GM12878 (cell line): Measurements from ENCODE around the gene SLC2A2. TPM values are rescaled to one million over a fixed set of nuclear protein-coding genes. Genes with fewer than 3 reads are reported as not detected.

Experiments
- ATAC-seq: fragments of 200-7000 bp; cut with Tn5 transposase; 3 replicates; pipeline ENCODE4 v1.9.1; 2020; ENCODE audit warnings: mild to moderate bottlenecking, moderate library complexity
- BruUV-seq: library from RNA; stranded (reverse); fragments of 400-500 nt; replicated peaks from 2 replicates; lab custom pipeline; 2021; lab: Mats Ljungman, UMichigan
- CTCF ChIA-PET: fragments of 300-600 bp; sonication (Branson Sonifier 250); formaldehyde crosslinking; extraction: SDS; loops from one replicate; lab custom pipeline; 2021; ENCODE audit warnings: inconsistent platforms; lab: Yijun Ruan, JAX
- POLR2A ChIA-PET: fragments of 350-600 bp; formaldehyde crosslinking; extraction: SDS; loops from one replicate; lab custom pipeline; 2021; ENCODE audit warnings: inconsistent platforms; lab: Charles Lee
- RAD21 ChIA-PET: fragments of 300-600 bp; sonication (Branson Sonifier 250); formaldehyde crosslinking; loops from one replicate; lab custom pipeline; 2023; ENCODE audit warnings: antibody characterized with exemption; ENCODE audit not compliant: unreplicated experiment; lab: Charles Lee
- SMC1A ChIA-PET: fragments of 300-600 bp; sonication (Branson Sonifier 250); formaldehyde crosslinking; loops from one replicate; lab custom pipeline; 2023; ENCODE audit not compliant: unreplicated experiment, uncharacterized antibody; lab: Charles Lee
- DNase-seq: peaks from one replicate; pipeline ENCODE4 v3.0.0-alpha.2; 2011; ENCODE audit warnings: low read depth, low spot score
- FAIRE-seq: peaks from 3 replicates; lab custom pipeline; 2011; peaks lifted over from hg19 to GRCh38; lab: Jason Lieb, UNC
- H2AFZ ChIP-seq: 2 replicates; pipeline ENCODE4 v1.6.0; 2011; ENCODE audit warnings: low read depth, low read length, control low read depth; ENCODE audit not compliant: control insufficient read depth
- H3K27ac ChIP-seq: 2 replicates; pipeline ENCODE4 v1.5.1; 2011; ENCODE audit warnings: control low read depth; ENCODE audit not compliant: control insufficient read depth, insufficient read depth
- H3K27me3 ChIP-seq, 2 experiments: replicated peaks in 1 of 2; 2 replicates each; pipeline versions ENCODE4 v1.6.0 to v1.6.1; 2011; ENCODE audit warnings: low read length in 1 of 2; ENCODE audit not compliant: control insufficient read depth in 2 of 2, insufficient read depth in 2 of 2
- H3K36me3 ChIP-seq, 2 experiments: 2 replicates each; pipeline ENCODE4 v1.5.1; 2011; ENCODE audit warnings: low read length in 1 of 2; ENCODE audit not compliant: control insufficient read depth in 2 of 2, insufficient read depth in 2 of 2
- H3K4me1 ChIP-seq: 2 replicates; pipeline ENCODE4 v1.6.1; 2011; ENCODE audit warnings: mild to moderate bottlenecking, low read length, moderate library complexity, mixed read lengths; ENCODE audit not compliant: control insufficient read depth, insufficient read depth
- H3K4me2 ChIP-seq: 2 replicates; pipeline ENCODE4 v1.6.0; 2011; ENCODE audit warnings: control low read depth; ENCODE audit not compliant: control insufficient read depth, insufficient read depth
- H3K4me3 ChIP-seq: fragments of 200-600 bp; sonication (generic); 2 replicates; pipeline ENCODE4 v1.5.1; 2016
- H3K79me2 ChIP-seq: 2 replicates; pipeline ENCODE4 v1.6.0; 2011; ENCODE audit warnings: low read length; ENCODE audit not compliant: control insufficient read depth, insufficient read depth
- H3K9ac ChIP-seq: 2 replicates; pipeline ENCODE4 v1.8.0; 2011; ENCODE audit warnings: low read length, control low read depth, mixed read lengths; ENCODE audit not compliant: control insufficient read depth, insufficient read depth
- H3K9me3 ChIP-seq: replicated peaks from 3 replicates; pipeline ENCODE4 v1.5.1; 2011; ENCODE audit warnings: mild to moderate bottlenecking, low read length; ENCODE audit not compliant: control insufficient read depth, insufficient read depth
- H4K20me1 ChIP-seq: 2 replicates; pipeline ENCODE4 v1.6.0; 2011; ENCODE audit not compliant: control insufficient read depth, insufficient read depth
- ATF3 ChIP-seq: IDR thresholded peaks from 2 replicates; pipeline ENCODE4 v1.6.1; 2011; ENCODE audit warnings: low read depth, mild to moderate bottlenecking, low read length, moderate library complexity, borderline replicate concordance; ENCODE audit errors: extremely low read depth
- ATF7 ChIP-seq: fragments of 450-650 bp; IDR thresholded peaks from 2 replicates; pipeline ENCODE4 v1.6.1; 2016; ENCODE audit warnings: low read depth, mild to moderate bottlenecking
- BHLHE40 ChIP-seq, 2 experiments: fragments of 450-650 bp in 1 of 2; IDR thresholded peaks; 2 replicates each; pipeline ENCODE4 v1.6.1; 2011 to 2017; ENCODE audit warnings: low read depth in 2 of 2, borderline replicate concordance in 1 of 2, improper control_type of control experiment in 1 of 2, low read length in 1 of 2, mild to moderate bottlenecking in 1 of 2
- CBX5 ChIP-seq: sonication (generic); IDR thresholded peaks from 2 replicates; pipeline ENCODE4 v1.6.1; 2016; ENCODE audit warnings: low read depth, moderate library complexity, mild to moderate bottlenecking, inconsistent platforms
- CREM ChIP-seq: IDR thresholded peaks from 2 replicates; pipeline ENCODE4 v1.6.1; 2014; ENCODE audit warnings: antibody characterized with exemption, low read depth
- E4F1 ChIP-seq: fragments of 450-650 bp; IDR thresholded peaks from 2 replicates; pipeline ENCODE4 v1.6.1; 2018; ENCODE audit warnings: borderline replicate concordance, mild to moderate bottlenecking; ENCODE audit not compliant: partially characterized antibody
- EED ChIP-seq: sonication (generic); IDR thresholded peaks from 2 replicates; pipeline ENCODE4 v1.6.1; 2016; ENCODE audit warnings: antibody characterized with exemption, low read depth
- EZH2 ChIP-seq: IDR thresholded peaks from 2 replicates; pipeline ENCODE4 v1.6.1; 2012; ENCODE audit warnings: low read depth, mild to moderate bottlenecking, control low read depth, inconsistent platforms, low read length, borderline replicate concordance; ENCODE audit not compliant: control insufficient read depth
- FOXM1 ChIP-seq: IDR thresholded peaks from 2 replicates; pipeline ENCODE4 v1.6.1; 2012; ENCODE audit warnings: low read depth, mild to moderate bottlenecking, inconsistent platforms, low read length, moderate library complexity
- HDGF ChIP-seq: fragments of 450-650 bp; IDR thresholded peaks from 2 replicates; pipeline ENCODE4 v1.6.1; 2016; ENCODE audit warnings: antibody characterized with exemption
- NFXL1 ChIP-seq: fragments of 450-650 bp; IDR thresholded peaks from 2 replicates; pipeline ENCODE4 v1.6.1; 2017; ENCODE audit warnings: antibody characterized with exemption, mild to moderate bottlenecking, borderline replicate concordance
- NFYA ChIP-seq: IDR thresholded peaks from 2 replicates; pipeline ENCODE4 v1.6.1; 2011; ENCODE audit warnings: low read depth, mild to moderate bottlenecking, low read length, improper control_type of control experiment, borderline replicate concordance
- PAX8 ChIP-seq: fragments of 450-650 bp; IDR thresholded peaks from 2 replicates; pipeline ENCODE4 v1.6.1; 2017; ENCODE audit warnings: mild to moderate bottlenecking, moderate library complexity
- RAD51 ChIP-seq: fragments of 450-650 bp; IDR thresholded peaks from 2 replicates; pipeline ENCODE4 v1.6.1; 2016; ENCODE audit warnings: moderate library complexity, mild to moderate bottlenecking, inconsistent platforms
- RUNX3 ChIP-seq: IDR thresholded peaks from 2 replicates; pipeline ENCODE4 v1.6.1; 2012; ENCODE audit warnings: low read length, inconsistent platforms
- SMAD1 ChIP-seq: fragments of 450-650 bp; IDR thresholded peaks from 2 replicates; pipeline ENCODE4 v1.6.1; 2018; ENCODE audit warnings: mild to moderate bottlenecking, low read depth; ENCODE audit not compliant: partially characterized antibody
- ZBED1 ChIP-seq: IDR thresholded peaks from 2 replicates; pipeline ENCODE4 v1.6.1; 2016; ENCODE audit warnings: borderline replicate concordance
- ZNF622 ChIP-seq: fragments of 450-650 bp; IDR thresholded peaks from 2 replicates; pipeline ENCODE4 v1.6.1; 2017; ENCODE audit warnings: mild to moderate bottlenecking, inconsistent platforms
- WGBS: methylation state at CpG from one replicate; pipeline ENCODE4 v1.1.6; 2016; ENCODE audit warnings: low lambda C conversion rate; ENCODE audit not compliant: insufficient replicate concordance, insufficient coverage; ENCODE audit errors: missing lambda C conversion rate; 5-methylcytosine and 5-hydroxymethylcytosine counted together
- in situ Hi-C: fragments of 300-500 bp; cut with MboI; formaldehyde crosslinking; loops from 9 replicates; pipeline ENCODE4 v1.14.3; 2018; ENCODE audit warnings: mixed read lengths
- intact Hi-C: fragments of 100-400 bp; cut with micrococcal nuclease; formaldehyde crosslinking; loops from one replicate; pipeline ENCODE4 v1.14.2; 2022; ENCODE audit not compliant: unreplicated experiment
- polyA plus RNA-seq, 11 experiments: library from polyadenylated mRNA; depleted of rRNA in 4 of 11; unstranded in 6 of 11; stranded (reverse) in 5 of 11; fragments of >200 nt; fragmentation: Nextera tagmentation in 4 of 11; fragmentation: Illumina TruSeq in 1 of 11; extraction: Ambion mirVana in 4 of 11; extraction: Trizol in 1 of 11; gene quantifications; 1 replicate in 1 of 11; 2 replicates in 10 of 11; pipeline versions ENCODE4 v1.2.1 to v1.2.3, GENCODE V29; 2011 to 2016; ENCODE audit warnings: inconsistent platforms in 2 of 11, missing spikeins in 2 of 11, low read depth in 1 of 11
- total RNA-seq, 4 experiments: library from RNA; depleted of rRNA in 3 of 4; stranded (reverse); fragments of >200 nt in 3 of 4; fragmentation: Illumina TruSeq in 1 of 4; extraction: Trizol in 1 of 4; gene quantifications; 2 replicates each; pipeline versions ENCODE4 v1.2.1 to v1.2.3, GENCODE V29; 2013 to 2021
- TF ChIP-seq, protein P1 (sequence below): IDR thresholded peaks from 2 replicates; pipeline ENCODE4 v1.6.1; 2012; ENCODE audit warnings: mild to moderate bottlenecking, low read depth, low read length

The SLC2A2 gene
- total and polyA plus RNA-seq, 10 of the 15 experiments (the other 5 are each of a cell fraction or from before 2014, with no cell fraction given), result 0.04 to 0.10 (median 0.04) TPM; not detected in 7

GRCh38 chr3:171023566-171023965, 3.0 kb downstream of the SLC2A2 start (continued):
- TF ChIP-seq E4F1 (no peak), ATF3 (no peak), RUNX3 (no peak)
- TF ChIP-seq, protein P1, sequence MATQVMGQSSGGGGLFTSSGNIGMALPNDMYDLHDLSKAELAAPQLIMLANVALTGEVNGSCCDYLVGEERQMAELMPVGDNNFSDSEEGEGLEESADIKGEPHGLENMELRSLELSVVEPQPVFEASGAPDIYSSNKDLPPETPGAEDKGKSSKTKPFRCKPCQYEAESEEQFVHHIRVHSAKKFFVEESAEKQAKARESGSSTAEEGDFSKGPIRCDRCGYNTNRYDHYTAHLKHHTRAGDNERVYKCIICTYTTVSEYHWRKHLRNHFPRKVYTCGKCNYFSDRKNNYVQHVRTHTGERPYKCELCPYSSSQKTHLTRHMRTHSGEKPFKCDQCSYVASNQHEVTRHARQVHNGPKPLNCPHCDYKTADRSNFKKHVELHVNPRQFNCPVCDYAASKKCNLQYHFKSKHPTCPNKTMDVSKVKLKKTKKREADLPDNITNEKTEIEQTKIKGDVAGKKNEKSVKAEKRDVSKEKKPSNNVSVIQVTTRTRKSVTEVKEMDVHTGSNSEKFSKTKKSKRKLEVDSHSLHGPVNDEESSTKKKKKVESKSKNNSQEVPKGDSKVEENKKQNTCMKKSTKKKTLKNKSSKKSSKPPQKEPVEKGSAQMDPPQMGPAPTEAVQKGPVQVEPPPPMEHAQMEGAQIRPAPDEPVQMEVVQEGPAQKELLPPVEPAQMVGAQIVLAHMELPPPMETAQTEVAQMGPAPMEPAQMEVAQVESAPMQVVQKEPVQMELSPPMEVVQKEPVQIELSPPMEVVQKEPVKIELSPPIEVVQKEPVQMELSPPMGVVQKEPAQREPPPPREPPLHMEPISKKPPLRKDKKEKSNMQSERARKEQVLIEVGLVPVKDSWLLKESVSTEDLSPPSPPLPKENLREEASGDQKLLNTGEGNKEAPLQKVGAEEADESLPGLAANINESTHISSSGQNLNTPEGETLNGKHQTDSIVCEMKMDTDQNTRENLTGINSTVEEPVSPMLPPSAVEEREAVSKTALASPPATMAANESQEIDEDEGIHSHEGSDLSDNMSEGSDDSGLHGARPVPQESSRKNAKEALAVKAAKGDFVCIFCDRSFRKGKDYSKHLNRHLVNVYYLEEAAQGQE, result no peak

DNA sequence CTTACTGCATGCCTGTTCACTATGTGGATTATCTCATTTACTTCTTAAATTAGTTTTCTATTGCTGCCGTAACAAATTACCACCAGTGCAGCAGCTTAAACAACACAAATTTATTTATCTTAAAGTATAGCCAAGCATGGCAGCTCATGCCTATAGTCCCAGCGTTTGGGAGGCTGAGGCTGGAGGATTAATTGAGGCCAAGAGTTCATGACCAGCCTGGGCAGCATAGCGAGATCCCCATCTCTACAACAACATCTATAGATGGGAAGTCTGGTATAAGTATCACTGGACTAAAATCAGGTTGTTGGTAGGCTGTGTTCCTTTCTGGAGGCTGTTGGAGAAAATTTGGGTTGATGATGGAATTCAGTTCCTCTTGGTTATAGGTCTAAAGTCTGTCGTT, 5.1 kb downstream of the SLC2A2 start:
- CTCF ChIA-PET, result no interaction called here
- Histone ChIP-seq H3K4me3 (no peak overlapping the region), H3K9ac (no peak overlapping the region), H3K4me1 (no peaks in the 10 kb centered on the region), H3K9me3 (no peaks in the 10 kb centered on the region), H2AFZ (no peak overlapping the region), H3K27me3 (peaks cover 0 to 6% of the 10 kb centered on the region in 2 experiments; a peak in 2 of 4 replicates), H3K27ac (no peak overlapping the region), H4K20me1 (no peaks in the 10 kb centered on the region), H3K36me3 (no peaks in the 10 kb centered on the region), H3K79me2 (no peaks in the 10 kb centered on the region), H3K4me2 (no peak overlapping the region)
- RAD21 ChIA-PET, result no interaction called here
- WGBS, result 36% methylated on average over 4 of the region's 4 CpGs
- intact Hi-C loops (no loop called here), in situ Hi-C loops (no loop called here)
- DNase-seq, result no peak
- FAIRE-seq, result no peak
- no TSS peak for BruUV-seq
- SMC1A ChIA-PET, result no interaction called here
- ATAC-seq, result no peak
- POLR2A ChIA-PET, result no interaction called here
- TF ChIP-seq NFXL1, result no peak
- TF ChIP-seq ZBED1, result no peak
- no peak for TF ChIP-seq NFYA
- TF ChIP-seq EZH2, result no peak
- TF ChIP-seq RAD51, result no peak
- TF ChIP-seq BHLHE40 (IDR thresholded peaks at IDR 0.05; ENCODE audit: borderline replicate concordance in 1 of 2, low read depth in 2 of 2, low read length in 1 of 2), result no peak
- TF ChIP-seq FOXM1, result no peak
- no peak for TF ChIP-seq EED
- no peak for TF ChIP-seq ATF7
- TF ChIP-seq HDGF, result no peak
- no peak for TF ChIP-seq ZNF622
- TF ChIP-seq CREM, result no peak
- TF ChIP-seq SMAD1, result no peak
- TF ChIP-seq CBX5, result no peak
- no peak for TF ChIP-seq PAX8
